NT2/D1 (cell line): ENCODE results near the gene FAM124A.

Source experiments
- DNase-seq: peaks from one replicate; pipeline ENCODE4 v3.0.0-alpha.2; 2011; ENCODE audit warnings: low read depth, low spot score
- H3K27me3 ChIP-seq: 2 replicates; pipeline ENCODE4 v1.6.0; 2011; ENCODE audit warnings: mild to moderate bottlenecking; ENCODE audit not compliant: insufficient read length, insufficient read depth
- H3K36me3 ChIP-seq: 2 replicates; pipeline ENCODE4 v1.6.1; 2011; ENCODE audit warnings: mild to moderate bottlenecking, low read length, mixed read lengths; ENCODE audit not compliant: insufficient read depth, insufficient read length
- H3K4me1 ChIP-seq: 2 replicates; pipeline ENCODE4 v1.5.1; 2011; ENCODE audit not compliant: insufficient read depth, insufficient read length
- H3K4me3 ChIP-seq: 2 replicates; pipeline ENCODE4 v1.5.1; 2011; ENCODE audit warnings: low read depth; ENCODE audit not compliant: insufficient read length
- H3K9ac ChIP-seq: 2 replicates; pipeline ENCODE4 v1.6.0; 2011; ENCODE audit warnings: low read depth; ENCODE audit not compliant: insufficient read length
- H3K9me3 ChIP-seq: 2 replicates; pipeline ENCODE4 v1.5.1; 2011; ENCODE audit warnings: mild to moderate bottlenecking, low read length; ENCODE audit not compliant: insufficient read depth
- SUZ12 ChIP-seq: IDR thresholded peaks from 2 replicates; pipeline ENCODE4 v1.6.1; 2011; ENCODE audit not compliant: insufficient read length, insufficient read depth; ENCODE audit errors: extremely low read depth
- YY1 ChIP-seq: IDR thresholded peaks from 2 replicates; pipeline ENCODE4 v1.6.1; 2011; ENCODE audit not compliant: insufficient read length, insufficient read depth
- ZNF274 ChIP-seq: IDR thresholded peaks from 2 replicates; pipeline ENCODE4 v1.6.1; 2011; ENCODE audit warnings: mild to moderate bottlenecking, low read depth, low read length

FAM124A gene

DNA sequence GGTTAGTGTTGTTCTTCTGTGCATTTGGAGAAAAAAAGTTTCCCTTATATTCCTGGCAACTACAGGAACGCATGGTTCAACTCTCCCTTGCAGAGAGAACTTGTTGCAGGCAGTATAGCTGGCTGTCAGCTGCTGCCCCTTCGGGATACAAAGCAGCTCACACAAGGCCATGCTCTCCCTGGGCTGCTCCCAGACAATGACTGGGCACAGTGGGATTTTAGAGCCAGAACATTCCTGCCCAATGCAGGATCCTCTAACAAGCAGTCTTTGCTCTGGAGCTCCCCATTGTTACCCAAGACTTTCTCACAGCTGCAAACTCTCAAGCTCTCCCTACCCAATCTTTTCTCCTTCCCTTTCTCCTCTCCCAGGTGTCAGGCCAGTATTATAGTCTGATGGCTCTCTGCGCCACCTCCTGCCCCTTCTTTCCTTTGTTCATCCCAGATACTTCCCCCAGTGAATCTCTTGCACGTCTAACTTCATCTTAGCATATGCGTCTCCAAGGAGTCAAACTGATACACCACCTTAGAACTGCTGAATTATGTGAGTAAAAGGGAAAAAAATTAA lies 89.8 kb downstream of the FAM124A start:
- Histone ChIP-seq H3K4me1 (no peaks in the 10 kb centered on the region), H3K9ac (no peak overlapping the region), H3K36me3 (no peaks in the 10 kb centered on the region), H3K4me3 (no peak overlapping the region), H3K27me3 (no peaks in the 10 kb centered on the region), H3K9me3 (no peaks in the 10 kb centered on the region)
- TF ChIP-seq ZNF274 (no peak), SUZ12 (no peak), YY1 (no peak)
- no peak for DNase-seq

DNA sequence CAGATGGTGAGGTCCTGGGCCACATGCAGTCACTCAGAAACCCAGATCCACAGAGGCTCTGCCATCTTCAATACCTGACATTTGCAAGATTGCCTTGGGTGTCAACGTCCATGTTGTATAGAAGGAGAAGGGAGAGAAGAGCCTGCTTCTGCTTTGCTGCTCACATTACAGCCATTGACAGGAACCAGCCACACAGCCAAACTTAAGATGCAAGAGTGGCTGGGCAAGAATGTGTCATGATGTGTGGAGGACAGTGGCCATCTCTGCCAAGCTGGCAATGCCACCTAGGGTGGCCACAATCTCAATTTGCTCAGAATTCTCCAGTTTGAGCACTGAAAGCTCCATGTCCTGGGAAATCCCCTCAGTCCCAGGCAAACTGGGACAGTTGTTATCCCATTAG lies 91.4 kb downstream of the FAM124A start:
- DNase-seq = no peak
- Histone ChIP-seq H3K27me3 (no peaks in the 10 kb centered on the region), H3K9me3 (no peaks in the 10 kb centered on the region), H3K4me3 (no peak overlapping the region), H3K4me1 (no peaks in the 10 kb centered on the region), H3K9ac (no peak overlapping the region), H3K36me3 (no peaks in the 10 kb centered on the region)
- no peak for TF ChIP-seq SUZ12

GRCh38 chr13:51317262-51317661 lies 95.1 kb downstream of the FAM124A start:
- H3K27me3 ChIP-seq = no peaks in the 10 kb centered on the region
- no peaks in the 10 kb centered on the region for H3K4me1 ChIP-seq
- no peak overlapping the region for H3K4me3 ChIP-seq
- DNase-seq = no peak
- H3K9ac ChIP-seq = no peak overlapping the region
- H3K9me3 ChIP-seq = no peaks in the 10 kb centered on the region
- no peaks in the 10 kb centered on the region for H3K36me3 ChIP-seq
- TF ChIP-seq YY1 = no peak
- no peak for TF ChIP-seq SUZ12
- TF ChIP-seq ZNF274 = no peak

- no peaks in the 10 kb centered on the region for H3K27me3 ChIP-seq
- H3K4me1 ChIP-seq = no peaks in the 10 kb centered on the region
- no peaks in the 10 kb centered on the region for H3K9me3 ChIP-seq
- H3K9ac ChIP-seq = no peak overlapping the region
- no peak overlapping the region for H3K4me3 ChIP-seq
- DNase-seq = no peak
- TF ChIP-seq ZNF274 (no peak), SUZ12 (no peak), YY1 (no peak)
- H3K36me3 ChIP-seq = no peaks in the 10 kb centered on the region
These were observed 95.8 kb downstream of the FAM124A start for GRCh38 chr13:51318015-51318414.

- TF ChIP-seq SUZ12 = no peak
- TF ChIP-seq YY1 = no peak
- no peak for TF ChIP-seq ZNF274
These were observed 96.7 kb downstream of the FAM124A start for GRCh38 chr13:51318876-51319275.

GRCh38 chr13:51321836-51322235 lies 99.6 kb downstream of the FAM124A start:
- H3K9me3 ChIP-seq = no peaks in the 10 kb centered on the region
- no peaks in the 10 kb centered on the region for H3K27me3 ChIP-seq
- H3K4me1 ChIP-seq = no peaks in the 10 kb centered on the region
- no peak for TF ChIP-seq ZNF274
- no peak for TF ChIP-seq SUZ12
- no peak for TF ChIP-seq YY1
- H3K36me3 ChIP-seq = no peaks in the 10 kb centered on the region
- H3K4me3 ChIP-seq = no peak overlapping the region
- H3K9ac ChIP-seq = no peak overlapping the region
- no peak for DNase-seq

More at GRCh38 chr13:51318876-51319275, 96.7 kb downstream of the FAM124A start:
- H3K27me3 ChIP-seq = no peaks in the 10 kb centered on the region
- H3K36me3 ChIP-seq = no peaks in the 10 kb centered on the region
- H3K9me3 ChIP-seq = no peaks in the 10 kb centered on the region
- no peak overlapping the region for H3K9ac ChIP-seq
- no peak overlapping the region for H3K4me3 ChIP-seq
- no peak for DNase-seq
- no peaks in the 10 kb centered on the region for H3K4me1 ChIP-seq

GRCh38 chr13:51322826-51323225 lies 100.6 kb downstream of the FAM124A start:
- no peak for DNase-seq
- Histone ChIP-seq H3K36me3 (no peaks in the 10 kb centered on the region), H3K27me3 (no peaks in the 10 kb centered on the region), H3K9me3 (no peaks in the 10 kb centered on the region), H3K4me1 (no peaks in the 10 kb centered on the region), H3K9ac (no peak overlapping the region), H3K4me3 (no peak overlapping the region)
- no peak for TF ChIP-seq ZNF274
- no peak for TF ChIP-seq SUZ12
- TF ChIP-seq YY1 = no peak
